Activated naive CD4-positive, alpha-beta T cell treated with anti-CD3 and anti-CD28 coated beads for 36 hours (primary cell): ENCODE data around the gene DNM3. TPM values are rescaled to one million over a fixed set of nuclear protein-coding genes. Genes with fewer than 3 reads are reported as not detected.
"Not testable (repeated sequence)": the region's sequence is repeated elsewhere in the genome, so short reads cannot be mapped to it uniquely, and the experiment has no call there.

Experiments used
- CTCF ChIA-PET: fragments of 350-600 bp; sonication (Branson Sonifier 250); formaldehyde crosslinking; loops from one replicate; lab custom pipeline; 2021; ENCODE audit warnings: antibody characterized with exemption; lab: Charles Lee
- DNase-seq: peaks from one replicate; pipeline ENCODE4 v3.0.0-alpha.2; 2020
- H3K27ac Mint-ChIP-seq: one replicate; pipeline ENCODE4 v1.8.0; 2021; ENCODE audit warnings: mild to moderate bottlenecking, mixed read lengths
- H3K27me3 Mint-ChIP-seq: one replicate; pipeline ENCODE4 v1.8.0; 2021; ENCODE audit warnings: low read depth, mixed read lengths
- H3K36me3 Mint-ChIP-seq: one replicate; pipeline ENCODE4 v1.8.0; 2021; ENCODE audit warnings: low read depth, mixed read lengths
- H3K4me1 Mint-ChIP-seq: one replicate; pipeline ENCODE4 v1.8.0; 2021; ENCODE audit warnings: low read depth, mixed read lengths
- H3K4me3 Mint-ChIP-seq: one replicate; pipeline ENCODE4 v1.8.0; 2021; ENCODE audit warnings: mild to moderate bottlenecking, moderate library complexity, mixed read lengths
- H3K9me3 Mint-ChIP-seq: one replicate; pipeline ENCODE4 v1.8.0; 2021; ENCODE audit warnings: mixed read lengths
- intact Hi-C: fragments of 100-400 bp; cut with micrococcal nuclease; formaldehyde crosslinking; loops from one replicate; pipeline ENCODE4 v1.15.1; 2023
- total RNA-seq, 2 experiments: library from RNA; stranded (reverse); gene quantifications; one replicate each; pipeline ENCODE4 v1.2.3, GENCODE V29; 2021

DNM3 gene
- total RNA-seq, 2 experiments from 2014 or later: 0.96 to 0.98 TPM

DNA sequence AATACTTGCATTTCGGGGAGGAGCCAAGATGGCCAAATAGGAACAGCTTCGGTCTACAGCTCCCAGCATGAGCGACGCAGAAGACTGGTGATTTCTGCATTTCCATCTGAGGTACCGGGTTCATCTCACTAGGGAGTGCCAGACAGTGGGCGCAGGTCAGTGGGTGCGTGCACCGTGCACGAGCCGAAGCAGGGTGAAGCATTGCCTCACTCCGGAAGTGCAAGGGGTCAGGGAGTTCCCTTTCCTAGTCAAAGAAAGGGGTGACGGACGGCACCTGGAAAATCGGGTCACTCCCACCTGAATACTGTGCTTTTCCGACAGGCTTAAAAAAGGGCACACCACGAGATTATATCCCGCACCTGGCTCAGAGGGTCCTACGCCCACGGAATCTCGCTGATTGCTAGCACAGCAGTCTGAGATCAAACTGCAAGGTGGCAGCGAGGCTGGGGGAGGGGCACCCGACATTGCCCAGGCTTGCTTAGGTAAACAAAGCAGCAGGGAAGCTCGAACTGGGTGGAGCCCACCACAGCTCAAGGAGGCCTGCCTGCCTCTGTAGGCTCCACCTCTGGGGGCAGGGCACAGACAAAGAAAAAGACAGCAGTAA is 214.6 kb downstream of the DNM3 start:
- H3K9me3 Mint-ChIP-seq, DNase-seq, H3K4me1 Mint-ChIP-seq, intact Hi-C loops, H3K27me3 Mint-ChIP-seq, H3K4me3 Mint-ChIP-seq, H3K27ac Mint-ChIP-seq, CTCF ChIA-PET, H3K36me3 Mint-ChIP-seq: not testable (repeated sequence)

DNA sequence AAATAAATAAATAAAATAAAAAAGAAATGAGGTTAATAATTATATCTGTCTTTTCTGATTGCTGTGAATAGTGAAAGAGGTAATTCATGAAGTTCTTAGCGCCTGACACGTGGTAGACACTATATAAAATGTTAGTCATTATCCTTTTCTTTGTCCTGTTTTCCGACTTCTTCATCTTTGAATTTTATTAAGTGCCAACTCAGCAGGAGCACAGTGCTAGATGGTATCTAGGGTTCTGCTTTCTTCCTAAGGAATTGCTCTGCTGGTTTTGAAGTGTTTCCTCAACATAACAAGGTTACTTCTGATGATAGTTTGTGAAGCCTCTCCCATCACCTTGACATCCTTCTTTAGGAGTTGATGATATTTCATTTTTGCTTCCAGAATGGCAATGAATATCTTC is 227.0 kb downstream of the DNM3 start:
- H3K27me3 Mint-ChIP-seq: no peaks in the 10 kb centered on the region
- H3K4me1 Mint-ChIP-seq: no peaks in the 10 kb centered on the region
- CTCF ChIA-PET: no interaction called here
- H3K4me3 Mint-ChIP-seq: no peak overlapping the region
- H3K27ac Mint-ChIP-seq: no peak overlapping the region
- no peaks in the 10 kb centered on the region for H3K9me3 Mint-ChIP-seq
- DNase-seq: no peak
- intact Hi-C loops: no loop called here
- no peaks in the 10 kb centered on the region for H3K36me3 Mint-ChIP-seq

DNA sequence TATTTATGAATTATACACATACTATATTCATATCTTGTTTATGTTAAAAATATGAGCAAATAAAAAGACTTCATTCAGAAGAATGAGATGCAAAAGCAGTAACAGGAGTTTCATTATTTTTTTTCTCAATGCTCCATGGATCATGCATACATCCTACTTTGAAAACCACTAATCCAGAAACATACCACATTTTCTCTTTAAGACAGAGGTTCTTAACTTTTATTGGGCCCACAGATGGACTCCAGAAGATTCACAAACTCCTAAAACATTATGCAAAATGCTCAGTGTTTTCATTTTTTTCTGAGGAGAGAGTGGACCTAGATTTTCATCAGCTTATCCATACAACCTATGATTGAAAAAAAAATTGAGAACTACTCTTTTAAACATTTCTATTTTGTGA is 227.8 kb downstream of the DNM3 start:
- Mint-ChIP-seq H3K27ac (no peak overlapping the region), H3K27me3 (no peaks in the 10 kb centered on the region), H3K36me3 (no peaks in the 10 kb centered on the region), H3K9me3 (no peaks in the 10 kb centered on the region), H3K4me1 (no peaks in the 10 kb centered on the region), H3K4me3 (no peak overlapping the region)
- DNase-seq: no peak
- CTCF ChIA-PET: no interaction called here
- intact Hi-C loops: no loop called here

DNA sequence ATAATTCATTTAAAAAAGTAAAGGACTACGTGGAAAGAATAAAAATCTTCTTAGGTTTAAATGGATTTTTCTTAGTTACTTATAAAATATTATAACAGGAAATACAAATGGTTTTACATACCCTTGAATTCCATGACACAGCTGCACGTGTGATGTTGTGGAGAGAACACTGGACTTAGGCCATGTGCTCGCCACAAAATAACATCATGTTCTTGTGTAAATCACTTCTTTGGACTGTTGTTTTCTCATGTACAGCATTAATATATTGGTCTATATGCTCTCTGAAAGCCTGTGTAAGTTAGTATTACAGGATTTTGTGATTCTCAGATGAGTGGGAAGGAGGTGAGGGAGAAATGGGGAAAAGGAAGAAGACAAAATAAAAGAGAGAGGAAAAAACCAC is 228.2 kb downstream of the DNM3 start:
- intact Hi-C loops: no loop called here
- no peak for DNase-seq
- CTCF ChIA-PET: interaction anchor here (1.2 kb wide), 1 partner anchor 56 kb away, joined by 3 read pairs; no protein-coding TSS in a partner anchor
- H3K27ac Mint-ChIP-seq: no peak overlapping the region
- no peaks in the 10 kb centered on the region for H3K4me1 Mint-ChIP-seq
- no peak overlapping the region for H3K4me3 Mint-ChIP-seq
- no peaks in the 10 kb centered on the region for H3K36me3 Mint-ChIP-seq
- no peaks in the 10 kb centered on the region for H3K9me3 Mint-ChIP-seq
- H3K27me3 Mint-ChIP-seq: no peaks in the 10 kb centered on the region

DNA sequence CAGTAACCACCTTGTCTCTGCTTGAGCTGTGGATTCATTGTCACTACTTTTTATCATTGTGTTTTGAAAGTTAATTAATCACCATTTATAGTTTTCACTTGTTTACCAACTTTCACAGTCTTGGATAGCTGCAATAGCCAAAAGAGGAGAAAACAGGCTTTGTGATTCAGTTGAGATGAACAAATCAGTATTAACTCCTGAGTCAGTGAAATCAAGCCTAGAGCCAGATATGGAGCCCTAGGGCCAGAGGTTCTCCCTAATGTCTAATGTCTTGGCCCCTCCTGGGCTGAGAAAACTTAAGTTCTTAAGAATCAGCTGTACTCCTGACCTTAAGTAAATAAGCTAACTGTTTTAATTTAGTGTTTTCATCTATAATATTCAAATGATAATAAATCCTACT is 228.8 kb downstream of the DNM3 start:
- no peaks in the 10 kb centered on the region for H3K4me1 Mint-ChIP-seq

DNA sequence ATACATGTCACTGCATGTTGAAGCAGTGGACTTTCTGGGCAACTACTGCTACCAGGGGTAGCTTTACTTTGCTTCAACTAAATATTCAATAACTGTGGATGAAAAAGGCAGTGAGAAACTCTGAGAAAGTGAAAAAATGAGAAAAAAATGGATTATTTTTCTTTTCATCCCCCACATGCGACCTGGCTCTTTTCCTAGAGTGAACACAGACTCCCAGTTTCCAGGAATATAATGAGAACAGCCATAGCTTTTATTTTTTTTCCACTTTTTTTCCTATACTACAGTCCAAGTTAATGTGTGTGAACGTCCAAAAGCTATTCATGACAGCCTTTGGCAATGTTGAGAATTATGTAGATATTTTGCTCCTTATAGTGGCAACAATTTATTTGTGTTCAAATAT is 230.4 kb downstream of the DNM3 start:
- no peak overlapping the region for H3K27ac Mint-ChIP-seq
- CTCF ChIA-PET: no interaction called here

More for the DNA sequence above, 228.8 kb downstream of the DNM3 start:
- no peaks in the 10 kb centered on the region for H3K9me3 Mint-ChIP-seq
- CTCF ChIA-PET: interaction anchor here (1.2 kb wide), 1 partner anchor 57 kb away, joined by 3 read pairs; no protein-coding TSS in a partner anchor
- H3K4me3 Mint-ChIP-seq: no peak overlapping the region
- no peak overlapping the region for H3K27ac Mint-ChIP-seq
- no peaks in the 10 kb centered on the region for H3K27me3 Mint-ChIP-seq
- no peaks in the 10 kb centered on the region for H3K36me3 Mint-ChIP-seq
- no peak for DNase-seq
- intact Hi-C loops: no loop called here

DNA sequence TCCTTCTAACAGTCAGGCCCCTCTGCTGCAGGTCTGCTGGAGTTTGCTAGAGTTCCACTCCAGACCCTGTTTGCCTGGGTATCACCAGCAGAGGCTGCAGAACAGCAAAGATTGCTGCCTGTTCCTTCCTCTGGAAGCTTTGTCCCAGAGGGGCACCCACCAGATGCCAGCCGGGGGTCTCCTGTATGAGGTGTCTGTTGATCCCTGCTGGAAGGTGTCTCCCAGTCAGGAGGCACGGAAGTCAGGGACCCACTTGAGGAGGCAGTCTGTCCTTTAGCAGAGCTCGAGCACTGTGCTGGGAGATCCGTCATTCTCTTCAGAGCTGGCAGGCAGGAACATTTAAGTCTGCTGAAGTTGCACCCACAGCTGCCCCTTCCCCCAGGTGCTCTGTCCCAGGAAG is 238.6 kb downstream of the DNM3 start:
- CTCF ChIA-PET: interaction anchor here (1.4 to 2.0 kb wide), 2 partner anchors 10 to 78 kb away, joined by 3 to 10 read pairs; no protein-coding TSS in a partner anchor
- intact Hi-C loops, H3K4me3 Mint-ChIP-seq: not testable (repeated sequence)

More for the DNA sequence above, 230.4 kb downstream of the DNM3 start:
- intact Hi-C loops: no loop called here
- DNase-seq: no peak
- Mint-ChIP-seq H3K4me3 (no peak overlapping the region), H3K27me3 (no peaks in the 10 kb centered on the region), H3K9me3 (no peaks in the 10 kb centered on the region), H3K36me3 (no peaks in the 10 kb centered on the region), H3K4me1 (no peaks in the 10 kb centered on the region)

DNA sequence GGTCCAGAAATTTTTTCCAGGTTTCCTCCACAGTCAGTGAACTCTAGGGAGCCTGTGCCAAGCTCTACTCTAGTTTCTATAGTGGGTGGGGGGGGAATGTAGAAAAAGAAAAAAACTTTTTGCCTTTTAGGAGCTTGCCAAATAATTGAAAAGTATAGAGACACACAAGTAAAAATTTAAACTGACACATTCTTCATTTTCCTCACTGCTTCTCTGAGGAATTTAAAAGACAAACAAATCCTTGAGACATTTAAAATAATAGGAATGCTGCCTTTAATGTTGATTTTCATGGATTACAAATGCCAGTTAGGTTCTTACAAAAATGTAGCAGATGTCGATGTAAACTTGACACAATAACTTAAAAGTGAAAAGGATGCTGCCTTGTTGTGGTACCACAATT is 241.9 kb downstream of the DNM3 start:
- Mint-ChIP-seq H3K9me3 (no peaks in the 10 kb centered on the region), H3K4me3 (no peak overlapping the region), H3K36me3 (no peaks in the 10 kb centered on the region), H3K27me3 (no peaks in the 10 kb centered on the region), H3K27ac (no peak overlapping the region), H3K4me1 (no peaks in the 10 kb centered on the region)
- intact Hi-C loops: no loop called here
- CTCF ChIA-PET: interaction anchor here (0.9 kb wide), 1 partner anchor 81 kb away, joined by 3 read pairs; no protein-coding TSS in a partner anchor
- no peak for DNase-seq

More for the DNA sequence above, 238.6 kb downstream of the DNM3 start:
- H3K4me1 Mint-ChIP-seq, H3K27me3 Mint-ChIP-seq, DNase-seq, H3K36me3 Mint-ChIP-seq, H3K27ac Mint-ChIP-seq, H3K9me3 Mint-ChIP-seq: not testable (repeated sequence)

DNA sequence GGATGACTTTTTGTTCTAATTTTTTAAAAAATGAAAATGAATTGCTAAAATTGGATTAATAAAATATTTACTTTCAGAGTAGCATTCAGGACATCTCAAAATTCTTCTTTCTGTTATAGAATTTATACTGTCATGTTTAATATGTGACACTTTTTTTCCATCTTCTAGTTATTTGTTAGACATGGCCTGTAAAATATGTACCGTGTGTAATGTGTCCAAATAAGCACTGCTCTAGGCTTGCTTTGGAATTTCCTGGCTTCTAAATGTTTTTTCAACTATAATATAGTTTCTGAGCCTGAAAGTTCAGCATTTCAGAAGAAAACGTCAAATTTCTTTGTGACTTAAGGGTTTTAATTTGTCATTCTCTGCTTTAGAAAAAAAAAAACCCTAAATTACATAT is 243.6 kb downstream of the DNM3 start:
- H3K27ac Mint-ChIP-seq: no peak overlapping the region
- no peaks in the 10 kb centered on the region for H3K27me3 Mint-ChIP-seq
- CTCF ChIA-PET: no interaction called here
- H3K4me1 Mint-ChIP-seq: no peaks in the 10 kb centered on the region
- no peaks in the 10 kb centered on the region for H3K36me3 Mint-ChIP-seq
- H3K4me3 Mint-ChIP-seq: no peak overlapping the region
- intact Hi-C loops: no loop called here
- H3K9me3 Mint-ChIP-seq: no peaks in the 10 kb centered on the region
- no peak for DNase-seq

DNA sequence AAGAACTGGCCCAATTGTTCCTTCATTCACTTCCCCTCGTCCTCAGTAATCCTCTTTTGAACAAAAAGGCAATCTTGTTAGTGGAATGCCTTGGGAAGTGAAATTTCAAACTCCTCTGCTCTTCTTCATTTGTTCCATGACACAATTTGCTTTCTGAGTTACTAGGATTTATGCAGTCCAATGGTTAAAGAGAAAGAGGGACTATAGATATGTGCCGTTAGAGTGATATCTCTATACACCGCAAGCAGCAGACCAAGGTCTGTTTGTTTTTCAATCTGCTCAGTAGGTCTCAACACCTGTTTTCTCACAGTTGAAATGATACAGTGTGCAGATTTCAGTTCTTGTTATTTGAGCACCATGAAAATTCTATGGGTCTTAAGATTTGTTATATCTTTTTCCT is 244.0 kb downstream of the DNM3 start:
- CTCF ChIA-PET: no interaction called here
- Mint-ChIP-seq H3K36me3 (no peaks in the 10 kb centered on the region), H3K27ac (no peak overlapping the region), H3K4me3 (no peak overlapping the region), H3K9me3 (no peaks in the 10 kb centered on the region), H3K4me1 (peaks cover under 1% of the 10 kb centered on the region), H3K27me3 (no peaks in the 10 kb centered on the region)
- DNase-seq: no peak
- intact Hi-C loops: no loop called here

DNA sequence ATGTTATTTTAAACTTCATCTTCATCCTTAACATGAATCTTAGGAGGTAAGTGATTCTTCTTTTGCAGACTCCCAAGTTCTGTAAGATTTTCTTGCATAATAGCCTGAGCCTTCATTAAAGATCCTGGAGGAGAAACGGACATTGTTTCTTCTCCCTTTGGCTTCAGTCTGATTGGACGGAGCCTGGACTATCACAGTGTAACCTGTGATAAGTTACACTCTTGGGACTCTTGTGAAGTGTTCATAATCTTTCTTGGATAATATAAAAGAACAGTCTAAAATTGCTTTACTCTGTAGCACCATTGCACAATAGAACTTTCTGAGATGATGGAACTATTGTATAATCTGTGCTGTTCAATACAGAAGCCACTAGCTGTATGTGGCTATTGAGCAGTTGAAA is 244.8 kb downstream of the DNM3 start:
- H3K4me3 Mint-ChIP-seq: no peak overlapping the region
- peaks cover 2% of the 10 kb centered on the region for H3K4me1 Mint-ChIP-seq
- no peak overlapping the region for H3K27ac Mint-ChIP-seq
- intact Hi-C loops: no loop called here
- CTCF ChIA-PET: interaction anchor here (1.1 kb wide), 1 partner anchor 344 kb away, joined by 3 read pairs; no protein-coding TSS in a partner anchor
- DNase-seq: no peak
- no peaks in the 10 kb centered on the region for H3K27me3 Mint-ChIP-seq
- no peaks in the 10 kb centered on the region for H3K36me3 Mint-ChIP-seq
- H3K9me3 Mint-ChIP-seq: no peaks in the 10 kb centered on the region

DNA sequence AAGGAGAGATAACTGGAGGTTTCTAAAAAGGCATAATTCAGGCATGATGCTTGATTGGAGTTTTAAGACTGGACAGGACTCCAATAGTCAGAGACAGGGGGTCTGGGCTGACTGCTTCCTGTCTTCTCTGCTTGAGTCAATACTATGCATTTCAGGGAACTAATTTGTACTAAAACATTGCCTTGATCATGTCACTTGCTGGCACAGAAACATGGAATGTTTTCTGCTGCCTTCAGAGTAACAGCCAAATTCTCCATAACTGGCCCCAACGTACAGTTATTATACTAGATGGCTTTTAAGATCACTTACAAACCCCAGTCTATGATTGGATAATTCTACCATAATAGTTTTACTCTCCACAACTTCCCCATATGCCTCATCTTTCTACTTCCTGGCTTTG is 247.0 kb downstream of the DNM3 start:
- H3K9me3 Mint-ChIP-seq: no peaks in the 10 kb centered on the region
- intact Hi-C loops: no loop called here
- no peaks in the 10 kb centered on the region for H3K36me3 Mint-ChIP-seq
- CTCF ChIA-PET: no interaction called here
- H3K27me3 Mint-ChIP-seq: no peaks in the 10 kb centered on the region
- no peak overlapping the region for H3K4me3 Mint-ChIP-seq
- H3K4me1 Mint-ChIP-seq: peaks cover 2% of the 10 kb centered on the region
- DNase-seq: no peak
- H3K27ac Mint-ChIP-seq: no peak overlapping the region
